Right lobe of liver (tissue), 6 donors: ENCODE data around the gene PLXNA2. TPM values are rescaled to one million over a fixed set of nuclear protein-coding genes. Genes with fewer than 3 reads are reported as not detected.

Experiments used
- ATAC-seq, 4 donors: fragments of 200-7000 bp; cut with Tn5 transposase; one replicate each; pipeline ENCODE4 v1.9.1; 2020; ENCODE audit warnings: mild to moderate bottlenecking in 4 of 4, moderate library complexity in 4 of 4
- DNase-seq, 3 donors: peaks; one replicate each; pipeline ENCODE4 v3.0.0-alpha.2; 2020
- H3K27ac ChIP-seq, 3 donors: fragments of 200-600 bp; one replicate each; pipeline ENCODE4 v1.8.0; 2022
- H3K27me3 ChIP-seq, 2 donors: fragments of 200-600 bp; one replicate each; pipeline ENCODE4 v1.8.0; 2022
- H3K36me3 ChIP-seq, 4 donors: fragments of 200-600 bp; sonication (generic) in 1 of 4; one replicate each; pipeline versions ENCODE4 v1.5.1 to v1.8.0; 2017 to 2022; ENCODE audit warnings: control low read depth in 1 of 4
- H3K4me1 ChIP-seq, 4 donors: fragments of 200-600 bp; sonication (generic) in 1 of 4; one replicate each; pipeline versions ENCODE4 v1.5.1 to v1.8.0; 2017 to 2022; ENCODE audit warnings: control low read depth in 1 of 4
- H3K4me3 ChIP-seq, 3 donors: fragments of 200-600 bp; one replicate each; pipeline ENCODE4 v1.8.0; 2022
- H3K9me3 ChIP-seq, 4 donors: fragments of 200-600 bp; sonication (generic) in 1 of 4; one replicate each; pipeline versions ENCODE4 v1.5.1 to v1.8.0; 2017 to 2022; ENCODE audit warnings: control low read depth in 1 of 4
- CTCF ChIP-seq, 4 donors: fragments of 200-600 bp in 3 of 4; fragments of 450-650 bp in 1 of 4; IDR thresholded peaks; one replicate each; pipeline versions ENCODE4 v1.5.1 to v1.8.0; 2016 to 2022; ENCODE audit warnings: antibody characterized with exemption in 4 of 4, mild to moderate bottlenecking in 2 of 4
- POLR2A ChIP-seq: fragments of 450-650 bp; IDR thresholded peaks from one replicate; pipeline ENCODE4 v1.6.1; 2017; ENCODE audit warnings: antibody characterized with exemption, mild to moderate bottlenecking
- WGBS: methylation state at CpG from one replicate; pipeline ENCODE4 v1.1.6; 2018; ENCODE audit warnings: low coverage, low lambda C conversion rate; ENCODE audit not compliant: insufficient coverage; ENCODE audit errors: missing lambda C conversion rate; 5-methylcytosine and 5-hydroxymethylcytosine counted together
- intact Hi-C, 2 donors: fragments of 100-400 bp; cut with DNase I; formaldehyde crosslinking; loops; one replicate each; pipeline versions ENCODE4 v1.11.2 to v1.14.1; 2022
- total RNA-seq, 6 experiments: library from RNA; depleted of rRNA in 2 of 6; stranded (reverse); fragments of >200 nt in 2 of 6; fragmentation: NEBNext Ultra II Directional in 3 of 6; extraction: Animal tissue kit (Norgen Biotek cat#: 25700) in 3 of 6; gene quantifications; one replicate each; pipeline versions ENCODE4 v1.1.0 to v1.2.4, GENCODE V29; 2016 to 2023
- donor health status: DM: no; HTN: yes; CAD: no.
- donor health status: DM: no; HTN: no; CAD: no.
- donor health status: DM: no; HTN: no; CAD: no.
- donor health status: DM: no; HTN: yes; CAD: no.
- donor health status: DM: no; HTN: yes; CAD: no.

The PLXNA2 gene
- total RNA-seq, 6 experiments from 2014 or later = 5.6 to 20.8 (median 9.3) TPM

- no peak overlapping the region for H3K4me3 ChIP-seq
- H3K9me3 ChIP-seq = no peaks in the 10 kb centered on the region
- ATAC-seq (no peak), DNase-seq (no peak)
- H3K4me1 ChIP-seq = no peaks in the 10 kb centered on the region
- 82% methylated on average over 4 of the region's 5 CpGs for WGBS
- H3K36me3 ChIP-seq = no peaks in the 10 kb centered on the region
- TF ChIP-seq CTCF (IDR thresholded peaks at IDR 0.05) = no peak
- TF ChIP-seq POLR2A = no peak
- H3K27ac ChIP-seq = no peak overlapping the region
- H3K27me3 ChIP-seq = no peaks in the 10 kb centered on the region
- intact Hi-C loops = no loop called here
Observed at GRCh38 chr1:207990455-207990854, 253.7 kb downstream of the PLXNA2 start.

DNA sequence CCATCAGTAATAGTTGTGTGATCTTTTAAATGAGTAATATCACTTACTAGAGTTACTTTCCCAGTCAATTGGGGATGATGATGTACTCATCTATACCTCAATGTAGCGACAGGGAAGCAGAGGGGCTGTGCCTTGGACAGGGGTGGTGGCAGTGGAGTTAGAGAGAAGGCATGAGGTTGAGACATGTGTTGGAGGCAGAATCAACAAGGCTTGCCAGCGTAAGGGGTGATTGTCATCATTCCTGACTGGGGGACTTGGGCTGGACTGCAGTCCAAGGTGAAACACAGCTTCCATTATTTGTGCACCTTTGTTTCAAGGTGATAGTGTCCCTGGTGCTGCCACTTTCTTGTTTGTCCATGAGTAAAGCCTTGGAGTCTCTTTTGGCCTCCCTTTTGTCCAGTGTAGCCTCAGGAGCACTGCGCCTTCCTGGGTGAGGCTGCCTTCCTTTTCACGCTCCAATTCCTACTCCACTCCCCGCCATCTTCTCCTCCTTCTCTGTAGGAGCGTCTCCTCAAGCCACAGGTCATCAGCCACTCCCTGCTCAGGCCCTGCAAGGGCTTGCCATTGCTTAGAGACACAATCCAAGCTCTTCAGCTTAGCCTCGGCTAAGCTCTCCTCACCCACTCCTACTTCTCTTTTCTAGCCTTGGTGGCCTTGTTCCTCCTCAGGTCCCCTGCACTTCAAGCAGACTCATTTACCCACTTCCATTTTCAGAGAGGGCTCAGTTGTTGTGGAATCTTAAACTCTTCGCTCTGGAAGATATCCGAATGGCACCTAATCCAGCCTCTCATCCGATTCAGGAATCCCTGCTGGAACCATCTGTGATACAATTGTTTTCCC is 255.6 kb downstream of the PLXNA2 start:
- DNase-seq = no peak
- ATAC-seq = no peak

GRCh38 chr1:207987164-207987563 is 257.0 kb downstream of the PLXNA2 start:
- intact Hi-C loops = no loop called here
- no peak for DNase-seq
- no peak overlapping the region for H3K27ac ChIP-seq
- no peaks in the 10 kb centered on the region for H3K4me1 ChIP-seq
- H3K27me3 ChIP-seq = no peaks in the 10 kb centered on the region
- WGBS = 69% methylated on average over 5 of the region's 5 CpGs
- no peaks in the 10 kb centered on the region for H3K9me3 ChIP-seq
- H3K4me3 ChIP-seq = no peak overlapping the region
- TF ChIP-seq CTCF (IDR thresholded peaks at IDR 0.05) (no peak), POLR2A (no peak)
- H3K36me3 ChIP-seq = no peaks in the 10 kb centered on the region
- ATAC-seq = no peak

More for the DNA sequence above, 255.6 kb downstream of the PLXNA2 start:
- Histone ChIP-seq H3K4me1 (no peaks in the 10 kb centered on the region), H3K4me3 (no peak overlapping the region), H3K27ac (no peak overlapping the region), H3K27me3 (no peaks in the 10 kb centered on the region), H3K9me3 (no peaks in the 10 kb centered on the region), H3K36me3 (no peaks in the 10 kb centered on the region)
- intact Hi-C loops = no loop called here
- no peak for TF ChIP-seq POLR2A
- TF ChIP-seq CTCF (IDR thresholded peaks at IDR 0.05) = no peak
- 76% methylated on average over 9 of the region's 10 CpGs for WGBS

DNA sequence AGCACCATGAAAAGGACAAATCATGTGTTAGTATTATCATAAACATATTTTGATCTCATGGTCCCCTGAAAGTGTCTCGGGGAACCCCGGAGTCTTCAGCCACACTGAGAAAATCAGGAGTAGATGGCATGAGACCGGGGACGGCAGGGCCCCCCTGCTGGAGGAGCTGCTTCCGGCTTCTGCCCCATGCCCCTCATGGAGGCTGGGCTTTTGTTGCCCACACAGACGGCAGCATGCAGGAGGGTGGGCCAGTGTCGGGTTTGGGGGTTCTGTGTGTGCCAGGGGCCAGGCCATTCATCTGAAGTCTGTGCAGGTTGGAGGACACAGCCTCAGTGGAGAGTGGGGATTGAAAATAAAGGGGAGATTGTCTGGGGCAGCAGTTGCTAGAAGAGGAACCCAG is 258.2 kb downstream of the PLXNA2 start:
- Histone ChIP-seq H3K36me3 (no peaks in the 10 kb centered on the region), H3K27ac (no peak overlapping the region), H3K9me3 (no peaks in the 10 kb centered on the region), H3K4me3 (no peak overlapping the region), H3K4me1 (no peaks in the 10 kb centered on the region), H3K27me3 (no peaks in the 10 kb centered on the region)
- DNase-seq (no peak), ATAC-seq (no peak)
- intact Hi-C loops = no loop called here
- TF ChIP-seq POLR2A (no peak), CTCF (IDR thresholded peaks at IDR 0.05) (no peak)
- 50% methylated on average over 1 of the region's 7 CpGs for WGBS
